ENCODE data around the gene LIN7B. TPM values are rescaled to one million over a fixed set of nuclear protein-coding genes. Genes with fewer than 3 reads are reported as not detected.

LIN7B gene
- total and polyA plus RNA-seq, 9 of the 15 experiments (the other 6 are each of a cell fraction or from before 2014, with no cell fraction given), result 0.89 to 15.7 (median 4.0) TPM

DNA sequence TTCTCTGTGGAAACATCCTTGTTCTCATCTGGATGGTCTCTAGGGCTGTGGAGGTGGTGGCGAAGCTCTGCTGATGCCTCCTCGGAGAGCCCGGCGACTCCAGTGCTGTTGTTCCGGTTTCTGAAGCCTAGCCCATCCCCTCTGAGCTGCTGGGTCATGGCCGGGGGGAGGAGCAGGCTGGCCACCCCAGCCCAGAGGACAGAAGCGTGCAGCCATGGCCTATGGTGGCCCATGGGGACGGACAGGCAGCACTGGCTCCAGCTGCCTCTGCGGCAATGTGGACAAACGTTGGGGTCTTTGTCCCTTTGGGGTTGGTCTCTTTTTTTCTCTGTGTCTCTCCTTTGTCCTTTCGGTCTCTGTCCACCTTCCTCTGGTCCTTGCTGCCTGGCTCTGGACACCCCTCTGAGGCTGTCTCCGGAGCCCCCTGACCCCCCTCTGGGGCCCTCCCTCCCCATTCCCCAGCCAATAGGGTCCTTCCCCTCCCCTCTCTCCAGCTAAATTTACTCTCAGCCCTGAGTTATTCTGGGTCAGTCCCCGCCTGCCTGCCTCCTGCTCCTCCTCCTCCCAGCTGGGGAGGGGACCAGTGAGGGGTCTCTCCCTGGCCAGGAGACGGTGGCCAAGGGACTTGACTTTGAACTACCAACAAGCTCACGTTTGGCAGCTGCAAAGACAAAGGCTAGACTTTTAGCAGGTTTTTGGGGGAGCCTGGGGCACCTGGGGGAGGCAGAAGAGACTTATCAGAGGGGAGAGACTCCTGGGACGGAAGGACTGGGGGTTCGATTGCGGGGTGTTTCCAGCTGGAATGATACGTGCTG lies 41.0 kb downstream of the LIN7B start, which contains the start of gene HRC (continued):
- TF ChIP-seq, protein P1, sequence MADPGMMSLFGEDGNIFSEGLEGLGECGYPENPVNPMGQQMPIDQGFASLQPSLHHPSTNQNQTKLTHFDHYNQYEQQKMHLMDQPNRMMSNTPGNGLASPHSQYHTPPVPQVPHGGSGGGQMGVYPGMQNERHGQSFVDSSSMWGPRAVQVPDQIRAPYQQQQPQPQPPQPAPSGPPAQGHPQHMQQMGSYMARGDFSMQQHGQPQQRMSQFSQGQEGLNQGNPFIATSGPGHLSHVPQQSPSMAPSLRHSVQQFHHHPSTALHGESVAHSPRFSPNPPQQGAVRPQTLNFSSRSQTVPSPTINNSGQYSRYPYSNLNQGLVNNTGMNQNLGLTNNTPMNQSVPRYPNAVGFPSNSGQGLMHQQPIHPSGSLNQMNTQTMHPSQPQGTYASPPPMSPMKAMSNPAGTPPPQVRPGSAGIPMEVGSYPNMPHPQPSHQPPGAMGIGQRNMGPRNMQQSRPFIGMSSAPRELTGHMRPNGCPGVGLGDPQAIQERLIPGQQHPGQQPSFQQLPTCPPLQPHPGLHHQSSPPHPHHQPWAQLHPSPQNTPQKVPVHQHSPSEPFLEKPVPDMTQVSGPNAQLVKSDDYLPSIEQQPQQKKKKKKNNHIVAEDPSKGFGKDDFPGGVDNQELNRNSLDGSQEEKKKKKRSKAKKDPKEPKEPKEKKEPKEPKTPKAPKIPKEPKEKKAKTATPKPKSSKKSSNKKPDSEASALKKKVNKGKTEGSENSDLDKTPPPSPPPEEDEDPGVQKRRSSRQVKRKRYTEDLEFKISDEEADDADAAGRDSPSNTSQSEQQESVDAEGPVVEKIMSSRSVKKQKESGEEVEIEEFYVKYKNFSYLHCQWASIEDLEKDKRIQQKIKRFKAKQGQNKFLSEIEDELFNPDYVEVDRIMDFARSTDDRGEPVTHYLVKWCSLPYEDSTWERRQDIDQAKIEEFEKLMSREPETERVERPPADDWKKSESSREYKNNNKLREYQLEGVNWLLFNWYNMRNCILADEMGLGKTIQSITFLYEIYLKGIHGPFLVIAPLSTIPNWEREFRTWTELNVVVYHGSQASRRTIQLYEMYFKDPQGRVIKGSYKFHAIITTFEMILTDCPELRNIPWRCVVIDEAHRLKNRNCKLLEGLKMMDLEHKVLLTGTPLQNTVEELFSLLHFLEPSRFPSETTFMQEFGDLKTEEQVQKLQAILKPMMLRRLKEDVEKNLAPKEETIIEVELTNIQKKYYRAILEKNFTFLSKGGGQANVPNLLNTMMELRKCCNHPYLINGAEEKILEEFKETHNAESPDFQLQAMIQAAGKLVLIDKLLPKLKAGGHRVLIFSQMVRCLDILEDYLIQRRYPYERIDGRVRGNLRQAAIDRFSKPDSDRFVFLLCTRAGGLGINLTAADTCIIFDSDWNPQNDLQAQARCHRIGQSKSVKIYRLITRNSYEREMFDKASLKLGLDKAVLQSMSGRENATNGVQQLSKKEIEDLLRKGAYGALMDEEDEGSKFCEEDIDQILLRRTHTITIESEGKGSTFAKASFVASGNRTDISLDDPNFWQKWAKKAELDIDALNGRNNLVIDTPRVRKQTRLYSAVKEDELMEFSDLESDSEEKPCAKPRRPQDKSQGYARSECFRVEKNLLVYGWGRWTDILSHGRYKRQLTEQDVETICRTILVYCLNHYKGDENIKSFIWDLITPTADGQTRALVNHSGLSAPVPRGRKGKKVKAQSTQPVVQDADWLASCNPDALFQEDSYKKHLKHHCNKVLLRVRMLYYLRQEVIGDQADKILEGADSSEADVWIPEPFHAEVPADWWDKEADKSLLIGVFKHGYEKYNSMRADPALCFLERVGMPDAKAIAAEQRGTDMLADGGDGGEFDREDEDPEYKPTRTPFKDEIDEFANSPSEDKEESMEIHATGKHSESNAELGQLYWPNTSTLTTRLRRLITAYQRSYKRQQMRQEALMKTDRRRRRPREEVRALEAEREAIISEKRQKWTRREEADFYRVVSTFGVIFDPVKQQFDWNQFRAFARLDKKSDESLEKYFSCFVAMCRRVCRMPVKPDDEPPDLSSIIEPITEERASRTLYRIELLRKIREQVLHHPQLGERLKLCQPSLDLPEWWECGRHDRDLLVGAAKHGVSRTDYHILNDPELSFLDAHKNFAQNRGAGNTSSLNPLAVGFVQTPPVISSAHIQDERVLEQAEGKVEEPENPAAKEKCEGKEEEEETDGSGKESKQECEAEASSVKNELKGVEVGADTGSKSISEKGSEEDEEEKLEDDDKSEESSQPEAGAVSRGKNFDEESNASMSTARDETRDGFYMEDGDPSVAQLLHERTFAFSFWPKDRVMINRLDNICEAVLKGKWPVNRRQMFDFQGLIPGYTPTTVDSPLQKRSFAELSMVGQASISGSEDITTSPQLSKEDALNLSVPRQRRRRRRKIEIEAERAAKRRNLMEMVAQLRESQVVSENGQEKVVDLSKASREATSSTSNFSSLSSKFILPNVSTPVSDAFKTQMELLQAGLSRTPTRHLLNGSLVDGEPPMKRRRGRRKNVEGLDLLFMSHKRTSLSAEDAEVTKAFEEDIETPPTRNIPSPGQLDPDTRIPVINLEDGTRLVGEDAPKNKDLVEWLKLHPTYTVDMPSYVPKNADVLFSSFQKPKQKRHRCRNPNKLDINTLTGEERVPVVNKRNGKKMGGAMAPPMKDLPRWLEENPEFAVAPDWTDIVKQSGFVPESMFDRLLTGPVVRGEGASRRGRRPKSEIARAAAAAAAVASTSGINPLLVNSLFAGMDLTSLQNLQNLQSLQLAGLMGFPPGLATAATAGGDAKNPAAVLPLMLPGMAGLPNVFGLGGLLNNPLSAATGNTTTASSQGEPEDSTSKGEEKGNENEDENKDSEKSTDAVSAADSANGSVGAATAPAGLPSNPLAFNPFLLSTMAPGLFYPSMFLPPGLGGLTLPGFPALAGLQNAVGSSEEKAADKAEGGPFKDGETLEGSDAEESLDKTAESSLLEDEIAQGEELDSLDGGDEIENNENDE (IDR thresholded peaks at IDR 0.05; ENCODE audit: low read depth, low read length), result no peak
- no peak for TF ChIP-seq MED1 (CRISPR knock-in tag; IDR thresholded peaks at IDR 0.05; ENCODE audit: borderline replicate concordance)
- TF ChIP-seq KHSRP (IDR thresholded peaks at IDR 0.05), result no peak
- no peak for TF ChIP-seq ZC3H4 (CRISPR knock-in tag; IDR thresholded peaks at IDR 0.05; ENCODE audit: borderline replicate concordance)
- TF ChIP-seq RBBP5 (IDR thresholded peaks at IDR 0.05; ENCODE audit: borderline replicate concordance, insufficient read depth, low read length, poor library complexity, severe bottlenecking), result no peak
- TF ChIP-seq, protein P2, sequence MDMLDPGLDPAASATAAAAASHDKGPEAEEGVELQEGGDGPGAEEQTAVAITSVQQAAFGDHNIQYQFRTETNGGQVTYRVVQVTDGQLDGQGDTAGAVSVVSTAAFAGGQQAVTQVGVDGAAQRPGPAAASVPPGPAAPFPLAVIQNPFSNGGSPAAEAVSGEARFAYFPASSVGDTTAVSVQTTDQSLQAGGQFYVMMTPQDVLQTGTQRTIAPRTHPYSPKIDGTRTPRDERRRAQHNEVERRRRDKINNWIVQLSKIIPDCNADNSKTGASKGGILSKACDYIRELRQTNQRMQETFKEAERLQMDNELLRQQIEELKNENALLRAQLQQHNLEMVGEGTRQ (CRISPR knock-in tag; IDR thresholded peaks at IDR 0.05), result no peak
- TF ChIP-seq, protein P3, sequence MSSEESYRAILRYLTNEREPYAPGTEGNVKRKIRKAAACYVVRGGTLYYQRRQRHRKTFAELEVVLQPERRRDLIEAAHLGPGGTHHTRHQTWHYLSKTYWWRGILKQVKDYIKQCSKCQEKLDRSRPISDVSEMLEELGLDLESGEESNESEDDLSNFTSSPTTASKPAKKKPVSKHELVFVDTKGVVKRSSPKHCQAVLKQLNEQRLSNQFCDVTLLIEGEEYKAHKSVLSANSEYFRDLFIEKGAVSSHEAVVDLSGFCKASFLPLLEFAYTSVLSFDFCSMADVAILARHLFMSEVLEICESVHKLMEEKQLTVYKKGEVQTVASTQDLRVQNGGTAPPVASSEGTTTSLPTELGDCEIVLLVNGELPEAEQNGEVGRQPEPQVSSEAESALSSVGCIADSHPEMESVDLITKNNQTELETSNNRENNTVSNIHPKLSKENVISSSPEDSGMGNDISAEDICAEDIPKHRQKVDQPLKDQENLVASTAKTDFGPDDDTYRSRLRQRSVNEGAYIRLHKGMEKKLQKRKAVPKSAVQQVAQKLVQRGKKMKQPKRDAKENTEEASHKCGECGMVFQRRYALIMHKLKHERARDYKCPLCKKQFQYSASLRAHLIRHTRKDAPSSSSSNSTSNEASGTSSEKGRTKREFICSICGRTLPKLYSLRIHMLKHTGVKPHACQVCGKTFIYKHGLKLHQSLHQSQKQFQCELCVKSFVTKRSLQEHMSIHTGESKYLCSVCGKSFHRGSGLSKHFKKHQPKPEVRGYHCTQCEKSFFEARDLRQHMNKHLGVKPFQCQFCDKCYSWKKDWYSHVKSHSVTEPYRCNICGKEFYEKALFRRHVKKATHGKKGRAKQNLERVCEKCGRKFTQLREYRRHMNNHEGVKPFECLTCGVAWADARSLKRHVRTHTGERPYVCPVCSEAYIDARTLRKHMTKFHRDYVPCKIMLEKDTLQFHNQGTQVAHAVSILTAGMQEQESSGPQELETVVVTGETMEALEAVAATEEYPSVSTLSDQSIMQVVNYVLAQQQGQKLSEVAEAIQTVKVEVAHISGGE (CRISPR knock-in tag; IDR thresholded peaks at IDR 0.05), result no peak
- peak; percentile 24 for TF ChIP-seq SMAD1 (IDR thresholded peaks at IDR 0.05; ENCODE audit: low read depth, low read length, partially characterized antibody)
- TF ChIP-seq ZNF224 (CRISPR knock-in tag; IDR thresholded peaks at IDR 0.05), result no peak
- no peak for TF ChIP-seq CXXC5 (CRISPR knock-in tag; IDR thresholded peaks at IDR 0.05)
- no peak for TF ChIP-seq CSDE1 (IDR thresholded peaks at IDR 0.05)
